Stomach (tissue), 9 donors: Measurements from ENCODE around the gene AZI2. TPM values are rescaled to one million over a fixed set of nuclear protein-coding genes. Genes with fewer than 3 reads are reported as not detected.

ENCODE experiments used
- DNase-seq, 2 donors: peaks; one replicate each; pipeline versions ENCODE4 v3.0.0 to v3.0.0-alpha.2; 2013 to 2019
- H3K27ac ChIP-seq, 5 donors: fragments of 200-600 bp in 4 of 5; sonication (generic) in 4 of 5; one replicate each; pipeline ENCODE4 v1.5.1; 2013 to 2019; ENCODE audit warnings: mild to moderate bottlenecking in 1 of 5, moderate library complexity in 1 of 5
- H3K27me3 ChIP-seq, 3 donors: fragments of 200-600 bp; sonication (generic); one replicate each; pipeline ENCODE4 v1.5.1; 2017 to 2019; ENCODE audit warnings: mixed run types in 1 of 3
- H3K36me3 ChIP-seq, 4 donors: fragments of 200-600 bp; sonication (generic); 1 replicate in 3 of 4; 2 replicates in 1 of 4; pipeline ENCODE4 v1.5.1; 2016 to 2019
- H3K4me1 ChIP-seq, 4 donors: fragments of 200-600 bp; sonication (generic); one replicate each; pipeline ENCODE4 v1.5.1; 2016 to 2019
- H3K4me3 ChIP-seq, 4 donors: fragments of 200-600 bp; sonication (generic) in 3 of 4; one replicate each; pipeline ENCODE4 v1.5.1; 2016 to 2019; ENCODE audit warnings: mild to moderate bottlenecking in 1 of 4
- H3K9me3 ChIP-seq, 4 donors: fragments of 200-600 bp; sonication (generic); one replicate each; pipeline ENCODE4 v1.5.1; 2016 to 2019
- EP300 ChIP-seq: sonication (generic); formaldehyde crosslinking; IDR thresholded peaks from one replicate; pipeline ENCODE4 v1.6.1; 2017; ENCODE audit warnings: antibody characterized with exemption
- POLR2A ChIP-seq, 4 donors: fragments of 450-650 bp; IDR thresholded peaks; one replicate each; pipeline ENCODE4 v1.6.1; 2016; ENCODE audit warnings: antibody characterized with exemption in 4 of 4, control low read depth in 2 of 4, mild to moderate bottlenecking in 1 of 4, moderate library complexity in 1 of 4
- POLR2AphosphoS5 ChIP-seq, 3 donors: sonication (generic); formaldehyde crosslinking; IDR thresholded peaks; one replicate each; pipeline ENCODE4 v1.6.1; 2016; ENCODE audit warnings: antibody characterized with exemption in 3 of 3
- WGBS, 5 donors: extraction: QIAGEN DNeasy Blood & Tissue Kit in 3 of 5; methylation state at CpG; one replicate each; pipeline versions ENCODE4 v1.1.5 to v1.1.7; 2013 to 2018; 5-methylcytosine and 5-hydroxymethylcytosine counted together
- intact Hi-C: fragments of 100-400 bp; cut with DNase I; formaldehyde crosslinking; loops from one replicate; pipeline ENCODE4 v1.15.1; 2023; ENCODE audit warnings: low total_unique reads
- polyA plus RNA-seq, 3 donors: library from polyadenylated mRNA; stranded (reverse); fragments of 200-250 nt; gene quantifications; one replicate each; pipeline ENCODE4 v1.2.3, GENCODE V29; 2013
- total RNA-seq, 5 donors: library from RNA; depleted of rRNA; stranded (reverse); fragments of >200 nt; gene quantifications; one replicate each; pipeline versions ENCODE4 v1.1.0 to v1.2.3, GENCODE V29; 2014 to 2016
- TF ChIP-seq, protein P1 (sequence below), 7 experiments: fragments of 450-650 bp in 4 of 7; fragments of 200-600 bp in 3 of 7; sonication (generic) in 3 of 7; IDR thresholded peaks; one replicate each; pipeline ENCODE4 v1.5.1; 2016 to 2019; ENCODE audit warnings: antibody characterized with exemption in 7 of 7, control low read depth in 2 of 7, mild to moderate bottlenecking in 1 of 7
- donor health status: healthy with polysubstance abuse.
- donor health status: Bipolar disorder and iron deficiency.
- donor health status: healthy.

Gene AZI2
- total and polyA plus RNA-seq, 8 donors, result 7.0 to 424 (median 54.8) TPM

DNA sequence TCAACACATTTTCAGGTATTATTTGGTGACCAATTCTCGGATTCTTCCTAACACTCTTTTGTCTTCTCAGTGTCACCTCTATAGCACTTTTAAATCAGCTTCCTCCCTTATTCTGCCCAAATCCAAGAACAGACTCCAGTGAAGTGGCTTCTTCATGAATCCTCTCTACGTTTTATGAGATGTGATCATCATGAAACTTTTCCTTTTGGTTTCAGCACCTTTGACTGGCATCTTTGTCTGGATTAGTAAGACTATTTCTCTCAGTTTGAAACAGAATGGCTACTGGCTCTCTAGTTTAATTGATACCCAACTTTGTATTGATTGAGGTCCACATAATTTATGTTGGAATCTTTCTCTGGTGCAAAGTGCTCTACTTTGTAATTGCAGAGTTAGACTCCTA lies 61.6 kb downstream of the AZI2 start:
- Histone ChIP-seq H3K4me1 (peaks cover 0 to 8% (median 2%) of the 10 kb centered on the region in 4 donors), H3K9me3 (no peaks in the 10 kb centered on the region), H3K4me3 (no peak overlapping the region), H3K36me3 (peaks cover 0 to 7% (median 3%) of the 10 kb centered on the region in 4 donors), H3K27ac (no peak overlapping the region), H3K27me3 (no peaks in the 10 kb centered on the region)
- TF ChIP-seq, protein P1, sequence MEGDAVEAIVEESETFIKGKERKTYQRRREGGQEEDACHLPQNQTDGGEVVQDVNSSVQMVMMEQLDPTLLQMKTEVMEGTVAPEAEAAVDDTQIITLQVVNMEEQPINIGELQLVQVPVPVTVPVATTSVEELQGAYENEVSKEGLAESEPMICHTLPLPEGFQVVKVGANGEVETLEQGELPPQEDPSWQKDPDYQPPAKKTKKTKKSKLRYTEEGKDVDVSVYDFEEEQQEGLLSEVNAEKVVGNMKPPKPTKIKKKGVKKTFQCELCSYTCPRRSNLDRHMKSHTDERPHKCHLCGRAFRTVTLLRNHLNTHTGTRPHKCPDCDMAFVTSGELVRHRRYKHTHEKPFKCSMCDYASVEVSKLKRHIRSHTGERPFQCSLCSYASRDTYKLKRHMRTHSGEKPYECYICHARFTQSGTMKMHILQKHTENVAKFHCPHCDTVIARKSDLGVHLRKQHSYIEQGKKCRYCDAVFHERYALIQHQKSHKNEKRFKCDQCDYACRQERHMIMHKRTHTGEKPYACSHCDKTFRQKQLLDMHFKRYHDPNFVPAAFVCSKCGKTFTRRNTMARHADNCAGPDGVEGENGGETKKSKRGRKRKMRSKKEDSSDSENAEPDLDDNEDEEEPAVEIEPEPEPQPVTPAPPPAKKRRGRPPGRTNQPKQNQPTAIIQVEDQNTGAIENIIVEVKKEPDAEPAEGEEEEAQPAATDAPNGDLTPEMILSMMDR (IDR thresholded peaks at IDR 0.05), result no peak
- TF ChIP-seq EP300 (no peak), POLR2A (IDR thresholded peaks at IDR 0.05) (no peak), POLR2AphosphoS5 (IDR thresholded peaks at IDR 0.05) (no peak)
- intact Hi-C loops, result no loop called here
- 84 to 89% (median 88%) methylated on average over 2 of the region's 2 CpGs for WGBS, 5 donors
- no peak for DNase-seq

DNA sequence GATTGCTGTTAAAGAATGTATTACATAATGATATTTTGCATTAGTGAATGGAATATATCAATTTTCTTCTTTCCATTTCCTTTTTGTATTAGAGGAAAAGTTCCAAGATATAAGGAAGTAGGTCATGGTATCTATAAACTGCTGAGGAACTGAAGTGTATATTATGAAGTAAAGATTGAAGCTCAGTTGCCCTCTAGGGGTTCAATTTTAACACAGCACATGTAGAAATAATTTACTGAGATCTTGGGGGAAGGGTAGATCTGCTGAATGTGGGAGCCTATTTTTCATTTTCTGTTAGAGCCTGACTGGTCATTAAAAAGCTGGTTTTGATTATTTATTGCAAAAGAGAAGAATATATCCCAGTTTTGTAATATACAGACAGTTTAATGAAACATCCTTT lies 62.0 kb downstream of the AZI2 start:
- Histone ChIP-seq H3K27me3 (no peaks in the 10 kb centered on the region), H3K4me1 (peaks cover 0 to 12% (median 2%) of the 10 kb centered on the region in 4 donors), H3K4me3 (no peak overlapping the region), H3K9me3 (no peaks in the 10 kb centered on the region), H3K27ac (no peak overlapping the region), H3K36me3 (peaks cover 0 to 7% (median 3%) of the 10 kb centered on the region in 4 donors)
- no peak for TF ChIP-seq EP300
- TF ChIP-seq, protein P1 (IDR thresholded peaks at IDR 0.05), result peak in 5 of 7 experiments; percentile 37 to 56 (median 50)
- intact Hi-C loops, result no loop called here
- DNase-seq, result peak in 1 of 2 donors; percentile 69

DNA sequence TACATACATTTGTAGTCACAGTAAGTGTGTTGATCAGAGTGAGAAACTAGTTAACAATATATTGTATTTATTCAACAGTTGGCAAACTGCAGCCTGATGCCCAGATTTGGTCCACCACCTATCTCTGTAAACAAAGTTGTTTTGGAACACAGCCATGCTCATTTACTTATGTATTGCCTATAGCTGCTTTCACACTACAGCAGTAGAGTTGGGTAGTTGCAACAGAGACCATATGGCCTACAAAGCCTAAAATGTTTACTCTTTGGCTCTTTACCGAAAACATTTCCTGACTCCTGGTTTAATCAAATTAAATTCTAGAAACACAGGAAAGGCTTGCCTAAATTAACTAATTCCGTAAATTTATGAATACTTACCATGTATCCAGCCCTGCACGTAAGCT lies 67.8 kb downstream of the AZI2 start:
- 73 to 90% (median 79%) methylated on average over 3 of the region's 3 CpGs for WGBS, 5 donors
- H3K27me3 ChIP-seq, result no peaks in the 10 kb centered on the region
- H3K4me1 ChIP-seq, result peaks cover 0 to 34% (median 8%) of the 10 kb centered on the region in 4 donors
- no peak overlapping the region for H3K27ac ChIP-seq
- H3K4me3 ChIP-seq, result no peak overlapping the region
- TF ChIP-seq POLR2A (IDR thresholded peaks at IDR 0.05), result no peak
- no peak for TF ChIP-seq POLR2AphosphoS5 (IDR thresholded peaks at IDR 0.05)
- TF ChIP-seq, protein P1 (IDR thresholded peaks at IDR 0.05), result no peak
- no peak for TF ChIP-seq EP300
- intact Hi-C loops, result no loop called here
- DNase-seq, result no peak
- H3K9me3 ChIP-seq, result no peaks in the 10 kb centered on the region
- peaks cover 0 to 4% (median 2%) of the 10 kb centered on the region in 4 donors for H3K36me3 ChIP-seq

DNA sequence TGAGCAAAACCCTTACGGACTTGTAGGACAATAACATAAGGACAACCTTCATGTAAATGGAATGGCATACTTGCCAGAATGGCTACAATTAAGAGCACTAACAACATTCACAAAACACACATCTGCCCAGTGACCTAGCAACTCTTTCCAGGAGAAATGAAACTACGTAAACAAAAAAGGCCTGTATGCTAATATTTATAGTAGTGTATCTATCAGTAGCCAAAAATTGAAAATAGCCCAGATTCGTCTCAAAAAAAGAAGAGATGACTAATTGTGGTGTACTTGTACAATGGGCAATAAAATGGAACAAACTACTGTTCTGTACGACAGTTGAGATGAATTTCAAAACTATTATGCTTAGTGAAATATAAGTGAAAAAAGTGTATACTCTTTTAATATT lies 68.9 kb downstream of the AZI2 start:
- Histone ChIP-seq H3K4me1 (peaks cover 0 to 34% (median 8%) of the 10 kb centered on the region in 4 donors), H3K9me3 (no peaks in the 10 kb centered on the region), H3K27ac (no peak overlapping the region), H3K4me3 (no peak overlapping the region), H3K27me3 (no peaks in the 10 kb centered on the region), H3K36me3 (peaks cover 0 to 13% (median 10%) of the 10 kb centered on the region in 4 donors)
- 31 to 54% (median 43%) methylated on average over 4 of the region's 4 CpGs for WGBS, 5 donors
- DNase-seq, result no peak
- intact Hi-C loops, result no loop called here
- TF ChIP-seq POLR2A (IDR thresholded peaks at IDR 0.05) (no peak), POLR2AphosphoS5 (IDR thresholded peaks at IDR 0.05) (no peak), EP300 (no peak)
- TF ChIP-seq, protein P1 (IDR thresholded peaks at IDR 0.05), result no peak
